ENCODE data around the gene WDR64. TPM values are rescaled to one million over a fixed set of nuclear protein-coding genes. Genes with fewer than 3 reads are reported as not detected.

WDR64 gene
- total and polyA plus RNA-seq, 2 experiments from 2014 or later = not detected

DNA sequence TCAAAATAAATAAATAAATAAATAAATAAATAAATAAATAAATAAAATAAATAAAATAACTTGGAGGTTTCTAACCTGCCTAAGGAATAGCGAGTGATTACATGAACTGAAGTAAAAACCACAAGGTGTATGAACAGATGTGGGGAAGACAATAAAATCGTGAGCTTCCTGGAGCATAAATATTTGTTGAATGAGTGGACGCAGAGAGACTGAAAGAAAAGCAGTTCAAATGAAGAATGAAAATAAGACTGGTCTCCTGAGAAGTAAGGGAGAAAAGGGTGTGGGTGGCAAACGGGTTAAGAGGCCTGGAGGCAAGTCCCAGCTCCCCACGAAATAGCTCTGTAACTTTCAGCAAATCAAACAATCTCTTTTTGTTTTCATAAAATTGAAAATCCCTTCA lies 45.5 kb upstream of the WDR64 start:
- Mint-ChIP-seq H3K4me1 (no peaks in the 10 kb centered on the region), H3K27ac (no peak overlapping the region), H3K9me3 (no peaks in the 10 kb centered on the region), H3K27me3 (ENCODE audit: insufficient read depth, low read depth, poor library complexity) (peaks cover 6% of the 10 kb centered on the region), H3K4me3 (no peak overlapping the region), H3K36me3 (ENCODE audit: low read depth) (no peaks in the 10 kb centered on the region)
- Histone ChIP-seq H3K27ac (ENCODE audit: low read depth) (no peak overlapping the region), H3F3A (replicated peaks; ENCODE audit: low read depth) (no peaks in the 10 kb centered on the region), H3K79me2 (replicated peaks; ENCODE audit: insufficient read depth) (no peaks in the 10 kb centered on the region), H3K4me3 (no peak overlapping the region), H4K20me1 (replicated peaks; ENCODE audit: insufficient read depth) (no peaks in the 10 kb centered on the region), H3K27me3 (ENCODE audit: insufficient read depth) (no peaks in the 10 kb centered on the region), H2AFZ (no peak overlapping the region), H3K4me2 (no peak overlapping the region), H3K36me3 (ENCODE audit: insufficient read depth) (no peaks in the 10 kb centered on the region), H3K9me2 (ENCODE audit: insufficient read depth) (no peaks in the 10 kb centered on the region), H3K4me1 (ENCODE audit: insufficient read depth) (no peaks in the 10 kb centered on the region)
- no peak for TF ChIP-seq STAT1 (IDR thresholded peaks at IDR 0.05; ENCODE audit: unreplicated experiment)
- TF ChIP-seq, protein P1, sequence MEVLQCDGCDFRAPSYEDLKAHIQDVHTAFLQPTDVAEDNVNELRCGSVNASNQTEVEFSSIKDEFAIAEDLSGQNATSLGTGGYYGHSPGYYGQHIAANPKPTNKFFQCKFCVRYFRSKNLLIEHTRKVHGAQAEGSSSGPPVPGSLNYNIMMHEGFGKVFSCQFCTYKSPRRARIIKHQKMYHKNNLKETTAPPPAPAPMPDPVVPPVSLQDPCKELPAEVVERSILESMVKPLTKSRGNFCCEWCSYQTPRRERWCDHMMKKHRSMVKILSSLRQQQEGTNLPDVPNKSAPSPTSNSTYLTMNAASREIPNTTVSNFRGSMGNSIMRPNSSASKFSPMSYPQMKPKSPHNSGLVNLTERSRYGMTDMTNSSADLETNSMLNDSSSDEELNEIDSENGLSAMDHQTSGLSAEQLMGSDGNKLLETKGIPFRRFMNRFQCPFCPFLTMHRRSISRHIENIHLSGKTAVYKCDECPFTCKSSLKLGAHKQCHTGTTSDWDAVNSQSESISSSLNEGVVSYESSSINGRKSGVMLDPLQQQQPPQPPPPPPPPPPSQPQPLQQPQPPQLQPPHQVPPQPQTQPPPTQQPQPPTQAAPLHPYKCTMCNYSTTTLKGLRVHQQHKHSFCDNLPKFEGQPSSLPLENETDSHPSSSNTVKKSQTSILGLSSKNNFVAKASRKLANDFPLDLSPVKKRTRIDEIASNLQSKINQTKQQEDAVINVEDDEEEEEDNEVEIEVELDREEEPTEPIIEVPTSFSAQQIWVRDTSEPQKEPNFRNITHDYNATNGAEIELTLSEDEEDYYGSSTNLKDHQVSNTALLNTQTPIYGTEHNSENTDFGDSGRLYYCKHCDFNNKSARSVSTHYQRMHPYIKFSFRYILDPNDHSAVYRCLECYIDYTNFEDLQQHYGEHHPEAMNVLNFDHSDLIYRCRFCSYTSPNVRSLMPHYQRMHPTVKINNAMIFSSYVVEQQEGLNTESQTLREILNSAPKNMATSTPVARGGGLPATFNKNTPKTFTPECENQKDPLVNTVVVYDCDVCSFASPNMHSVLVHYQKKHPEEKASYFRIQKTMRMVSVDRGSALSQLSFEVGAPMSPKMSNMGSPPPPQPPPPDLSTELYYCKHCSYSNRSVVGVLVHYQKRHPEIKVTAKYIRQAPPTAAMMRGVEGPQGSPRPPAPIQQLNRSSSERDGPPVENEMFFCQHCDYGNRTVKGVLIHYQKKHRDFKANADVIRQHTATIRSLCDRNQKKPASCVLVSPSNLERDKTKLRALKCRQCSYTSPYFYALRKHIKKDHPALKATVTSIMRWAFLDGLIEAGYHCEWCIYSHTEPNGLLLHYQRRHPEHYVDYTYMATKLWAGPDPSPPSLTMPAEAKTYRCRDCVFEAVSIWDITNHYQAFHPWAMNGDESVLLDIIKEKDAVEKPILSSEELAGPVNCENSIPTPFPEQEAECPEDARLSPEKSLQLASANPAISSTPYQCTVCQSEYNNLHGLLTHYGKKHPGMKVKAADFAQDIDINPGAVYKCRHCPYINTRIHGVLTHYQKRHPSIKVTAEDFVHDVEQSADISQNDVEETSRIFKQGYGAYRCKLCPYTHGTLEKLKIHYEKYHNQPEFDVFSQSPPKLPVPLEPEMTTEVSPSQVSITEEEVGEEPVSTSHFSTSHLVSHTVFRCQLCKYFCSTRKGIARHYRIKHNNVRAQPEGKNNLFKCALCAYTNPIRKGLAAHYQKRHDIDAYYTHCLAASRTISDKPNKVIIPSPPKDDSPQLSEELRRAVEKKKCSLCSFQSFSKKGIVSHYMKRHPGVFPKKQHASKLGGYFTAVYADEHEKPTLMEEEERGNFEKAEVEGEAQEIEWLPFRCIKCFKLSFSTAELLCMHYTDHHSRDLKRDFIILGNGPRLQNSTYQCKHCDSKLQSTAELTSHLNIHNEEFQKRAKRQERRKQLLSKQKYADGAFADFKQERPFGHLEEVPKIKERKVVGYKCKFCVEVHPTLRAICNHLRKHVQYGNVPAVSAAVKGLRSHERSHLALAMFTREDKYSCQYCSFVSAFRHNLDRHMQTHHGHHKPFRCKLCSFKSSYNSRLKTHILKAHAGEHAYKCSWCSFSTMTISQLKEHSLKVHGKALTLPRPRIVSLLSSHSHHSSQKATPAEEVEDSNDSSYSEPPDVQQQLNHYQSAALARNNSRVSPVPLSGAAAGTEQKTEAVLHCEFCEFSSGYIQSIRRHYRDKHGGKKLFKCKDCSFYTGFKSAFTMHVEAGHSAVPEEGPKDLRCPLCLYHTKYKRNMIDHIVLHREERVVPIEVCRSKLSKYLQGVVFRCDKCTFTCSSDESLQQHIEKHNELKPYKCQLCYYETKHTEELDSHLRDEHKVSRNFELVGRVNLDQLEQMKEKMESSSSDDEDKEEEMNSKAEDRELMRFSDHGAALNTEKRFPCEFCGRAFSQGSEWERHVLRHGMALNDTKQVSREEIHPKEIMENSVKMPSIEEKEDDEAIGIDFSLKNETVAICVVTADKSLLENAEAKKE (CRISPR knock-in tag; IDR thresholded peaks at IDR 0.05) = no peak
- TF ChIP-seq, protein P2, sequence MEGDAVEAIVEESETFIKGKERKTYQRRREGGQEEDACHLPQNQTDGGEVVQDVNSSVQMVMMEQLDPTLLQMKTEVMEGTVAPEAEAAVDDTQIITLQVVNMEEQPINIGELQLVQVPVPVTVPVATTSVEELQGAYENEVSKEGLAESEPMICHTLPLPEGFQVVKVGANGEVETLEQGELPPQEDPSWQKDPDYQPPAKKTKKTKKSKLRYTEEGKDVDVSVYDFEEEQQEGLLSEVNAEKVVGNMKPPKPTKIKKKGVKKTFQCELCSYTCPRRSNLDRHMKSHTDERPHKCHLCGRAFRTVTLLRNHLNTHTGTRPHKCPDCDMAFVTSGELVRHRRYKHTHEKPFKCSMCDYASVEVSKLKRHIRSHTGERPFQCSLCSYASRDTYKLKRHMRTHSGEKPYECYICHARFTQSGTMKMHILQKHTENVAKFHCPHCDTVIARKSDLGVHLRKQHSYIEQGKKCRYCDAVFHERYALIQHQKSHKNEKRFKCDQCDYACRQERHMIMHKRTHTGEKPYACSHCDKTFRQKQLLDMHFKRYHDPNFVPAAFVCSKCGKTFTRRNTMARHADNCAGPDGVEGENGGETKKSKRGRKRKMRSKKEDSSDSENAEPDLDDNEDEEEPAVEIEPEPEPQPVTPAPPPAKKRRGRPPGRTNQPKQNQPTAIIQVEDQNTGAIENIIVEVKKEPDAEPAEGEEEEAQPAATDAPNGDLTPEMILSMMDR (conservative IDR thresholded peaks at IDR 0.05; ENCODE audit: low read depth in 2 of 2) = no peak
- no peak for TF ChIP-seq CREB1 (CRISPR knock-in tag; IDR thresholded peaks at IDR 0.05; ENCODE audit: low read depth)
- no peak for TF ChIP-seq EZH2 (IDR thresholded peaks at IDR 0.05; ENCODE audit: low read depth, unreplicated experiment)
- TF ChIP-seq NANOG (IDR thresholded peaks at IDR 0.05; ENCODE audit: borderline replicate concordance) = no peak
- TF ChIP-seq, protein P3, sequence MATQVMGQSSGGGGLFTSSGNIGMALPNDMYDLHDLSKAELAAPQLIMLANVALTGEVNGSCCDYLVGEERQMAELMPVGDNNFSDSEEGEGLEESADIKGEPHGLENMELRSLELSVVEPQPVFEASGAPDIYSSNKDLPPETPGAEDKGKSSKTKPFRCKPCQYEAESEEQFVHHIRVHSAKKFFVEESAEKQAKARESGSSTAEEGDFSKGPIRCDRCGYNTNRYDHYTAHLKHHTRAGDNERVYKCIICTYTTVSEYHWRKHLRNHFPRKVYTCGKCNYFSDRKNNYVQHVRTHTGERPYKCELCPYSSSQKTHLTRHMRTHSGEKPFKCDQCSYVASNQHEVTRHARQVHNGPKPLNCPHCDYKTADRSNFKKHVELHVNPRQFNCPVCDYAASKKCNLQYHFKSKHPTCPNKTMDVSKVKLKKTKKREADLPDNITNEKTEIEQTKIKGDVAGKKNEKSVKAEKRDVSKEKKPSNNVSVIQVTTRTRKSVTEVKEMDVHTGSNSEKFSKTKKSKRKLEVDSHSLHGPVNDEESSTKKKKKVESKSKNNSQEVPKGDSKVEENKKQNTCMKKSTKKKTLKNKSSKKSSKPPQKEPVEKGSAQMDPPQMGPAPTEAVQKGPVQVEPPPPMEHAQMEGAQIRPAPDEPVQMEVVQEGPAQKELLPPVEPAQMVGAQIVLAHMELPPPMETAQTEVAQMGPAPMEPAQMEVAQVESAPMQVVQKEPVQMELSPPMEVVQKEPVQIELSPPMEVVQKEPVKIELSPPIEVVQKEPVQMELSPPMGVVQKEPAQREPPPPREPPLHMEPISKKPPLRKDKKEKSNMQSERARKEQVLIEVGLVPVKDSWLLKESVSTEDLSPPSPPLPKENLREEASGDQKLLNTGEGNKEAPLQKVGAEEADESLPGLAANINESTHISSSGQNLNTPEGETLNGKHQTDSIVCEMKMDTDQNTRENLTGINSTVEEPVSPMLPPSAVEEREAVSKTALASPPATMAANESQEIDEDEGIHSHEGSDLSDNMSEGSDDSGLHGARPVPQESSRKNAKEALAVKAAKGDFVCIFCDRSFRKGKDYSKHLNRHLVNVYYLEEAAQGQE (IDR thresholded peaks at IDR 0.05; ENCODE audit: unreplicated experiment) = no peak
- TF ChIP-seq EZH2phosphoT487 (IDR thresholded peaks at IDR 0.05; ENCODE audit: unreplicated experiment) = no peak
- TF ChIP-seq ZNF331 (CRISPR knock-in tag; IDR thresholded peaks at IDR 0.05; ENCODE audit: low read depth) = no peak
- TF ChIP-seq JUNB (IDR thresholded peaks at IDR 0.05; ENCODE audit: unreplicated experiment) = no peak
- TF ChIP-seq, protein P4, sequence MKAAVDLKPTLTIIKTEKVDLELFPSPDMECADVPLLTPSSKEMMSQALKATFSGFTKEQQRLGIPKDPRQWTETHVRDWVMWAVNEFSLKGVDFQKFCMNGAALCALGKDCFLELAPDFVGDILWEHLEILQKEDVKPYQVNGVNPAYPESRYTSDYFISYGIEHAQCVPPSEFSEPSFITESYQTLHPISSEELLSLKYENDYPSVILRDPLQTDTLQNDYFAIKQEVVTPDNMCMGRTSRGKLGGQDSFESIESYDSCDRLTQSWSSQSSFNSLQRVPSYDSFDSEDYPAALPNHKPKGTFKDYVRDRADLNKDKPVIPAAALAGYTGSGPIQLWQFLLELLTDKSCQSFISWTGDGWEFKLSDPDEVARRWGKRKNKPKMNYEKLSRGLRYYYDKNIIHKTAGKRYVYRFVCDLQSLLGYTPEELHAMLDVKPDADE (IDR thresholded peaks at IDR 0.05) = no peak
- no peak for TF ChIP-seq POLR2AphosphoS5 (IDR thresholded peaks at IDR 0.05; ENCODE audit: low read depth)
- no peak for TF ChIP-seq ZNF114 (CRISPR knock-in tag; IDR thresholded peaks at IDR 0.05)
- DNase-seq (ENCODE audit: low spot score) (no peak), ATAC-seq (no peak)
